Pons (tissue), 1 donor: ENCODE results near the gene P4HA1.
"Not testable (repeated sequence)": the region's sequence is repeated elsewhere in the genome, so short reads cannot be mapped to it uniquely, and the experiment has no call there.

Source experiments
- DNase-seq: peaks from one replicate; pipeline ENCODE4 v3.0.0-alpha.2; 2016; ENCODE audit warnings: low spot score

P4HA1 gene

GRCh38 chr10:73042130-73042529, 54.5 kb downstream of the P4HA1 start:
- no peak for DNase-seq

GRCh38 chr10:73039635-73040034, 57.0 kb downstream of the P4HA1 start:
- DNase-seq = no peak

GRCh38 chr10:73036285-73036684, 60.4 kb downstream of the P4HA1 start:
- DNase-seq = not testable (repeated sequence)

GRCh38 chr10:73032536-73032935, 64.1 kb downstream of the P4HA1 start:
- DNase-seq = no peak

GRCh38 chr10:73026623-73027022, 70.0 kb downstream of the P4HA1 start:
- not testable (repeated sequence) for DNase-seq

GRCh38 chr10:73023455-73024070, 73.1 kb downstream of the P4HA1 start:
- DNase-seq = not testable (repeated sequence)

- not testable (repeated sequence) for DNase-seq
These were observed 73.7 kb downstream of the P4HA1 start for GRCh38 chr10:73022961-73023360.

GRCh38 chr10:73021538-73022164, 75.0 kb downstream of the P4HA1 start:
- DNase-seq = not testable (repeated sequence)

GRCh38 chr10:73021050-73021449, 75.6 kb downstream of the P4HA1 start:
- no peak for DNase-seq

- DNase-seq = no peak
These were observed 77.6 kb downstream of the P4HA1 start for GRCh38 chr10:73019100-73019499.

- no peak for DNase-seq
These were observed 78.0 kb downstream of the P4HA1 start for GRCh38 chr10:73018632-73019031.

GRCh38 chr10:73017955-73018480, 78.6 kb downstream of the P4HA1 start:
- DNase-seq = no peak

- no peak for DNase-seq
These were observed 80.9 kb downstream of the P4HA1 start for GRCh38 chr10:73015779-73016178.

GRCh38 chr10:73003822-73004221, 92.8 kb downstream of the P4HA1 start:
- DNase-seq = no peak

- no peak for DNase-seq
These were observed 95.7 kb downstream of the P4HA1 start for GRCh38 chr10:73000973-73001372.

- DNase-seq = no peak
These were observed 99.6 kb downstream of the P4HA1 start for GRCh38 chr10:72997099-72997498.

- DNase-seq = not testable (repeated sequence)
These were observed 101.2 kb downstream of the P4HA1 start for GRCh38 chr10:72995459-72995858.

- not testable (repeated sequence) for DNase-seq
These were observed 106.9 kb downstream of the P4HA1 start for GRCh38 chr10:72989771-72990170.

GRCh38 chr10:72984618-72985017, 112.0 kb downstream of the P4HA1 start:
- not testable (repeated sequence) for DNase-seq

GRCh38 chr10:72981882-72982529, 114.7 kb downstream of the P4HA1 start:
- DNase-seq = no peak

GRCh38 chr10:72981028-72981881, 115.4 kb downstream of the P4HA1 start:
- no peak for DNase-seq

- no peak for DNase-seq
These were observed 116.3 kb downstream of the P4HA1 start for GRCh38 chr10:72980348-72980747.
